CD4-positive, alpha-beta T cell treated with Interleukin-21 for 1 hour (primary cell): ENCODE measurements around the gene UBE2O.

ENCODE experiments used
- DNase-seq: peaks from one replicate; pipeline ENCODE4 v3.0.0-alpha.2; 2020

Gene UBE2O

GRCh38 chr17:76410328-76410965 lies 42.5 kb downstream of the UBE2O start:
- no peak for DNase-seq

GRCh38 chr17:76408037-76408849 lies 44.7 kb downstream of the UBE2O start:
- DNase-seq, result peak; percentile 71

- DNase-seq, result no peak
Measured at GRCh38 chr17:76407509-76407908, 45.4 kb downstream of the UBE2O start.

- no peak for DNase-seq
Measured at GRCh38 chr17:76405967-76406647, 46.8 kb downstream of the UBE2O start.

- no peak for DNase-seq
Measured at GRCh38 chr17:76405607-76405966, 47.4 kb downstream of the UBE2O start.

- no peak for DNase-seq
Measured at GRCh38 chr17:76404976-76405563, 47.9 kb downstream of the UBE2O start.

- DNase-seq, result no peak
Measured at GRCh38 chr17:76404256-76404655, 48.7 kb downstream of the UBE2O start.

GRCh38 chr17:76402711-76403110 lies 50.2 kb downstream of the UBE2O start:
- no peak for DNase-seq

GRCh38 chr17:76399175-76400172 lies 53.5 kb downstream of the UBE2O start:
- DNase-seq, result no peak

GRCh38 chr17:76398523-76399174 lies 54.3 kb downstream of the UBE2O start:
- DNase-seq, result no peak

- peak; percentile 84 for DNase-seq
Measured at GRCh38 chr17:76397687-76398522, 55.0 kb downstream of the UBE2O start.

- no peak for DNase-seq
Measured at GRCh38 chr17:76397184-76397583, 55.8 kb downstream of the UBE2O start.

GRCh38 chr17:76395980-76396379 lies 57.0 kb downstream of the UBE2O start:
- DNase-seq, result no peak

GRCh38 chr17:76394166-76394565 lies 58.8 kb downstream of the UBE2O start:
- no peak for DNase-seq

GRCh38 chr17:76391200-76391715 lies 61.7 kb downstream of the UBE2O start:
- no peak for DNase-seq

- DNase-seq, result no peak
Measured at GRCh38 chr17:76390003-76390421, 62.9 kb downstream of the UBE2O start.

- no peak for DNase-seq
Measured at GRCh38 chr17:76388966-76389888, 63.7 kb downstream of the UBE2O start.

- DNase-seq, result no peak
Measured at GRCh38 chr17:76386966-76387765, 65.8 kb downstream of the UBE2O start.
